Activated CD4-positive, alpha-beta T cell treated with anti-CD3 and anti-CD28 coated beads, Interleukin-2, amount 50 U/mL, for 24 hours (primary cell): ENCODE data around the gene TDRD3.
A peak's percentile ranks its signal among the peaks of the same experiment; 100 is the strongest.
"Not testable (repeated sequence)": the region's sequence is repeated elsewhere in the genome, so short reads cannot be mapped to it uniquely, and the experiment has no call there.

Source experiments
- DNase-seq, 2 donors: peaks; one replicate each; pipeline ENCODE4 v3.0.0-alpha.2; 2020; ENCODE audit warnings: low read depth in 1 of 2, low spot score in 1 of 2

TDRD3 gene

DNA sequence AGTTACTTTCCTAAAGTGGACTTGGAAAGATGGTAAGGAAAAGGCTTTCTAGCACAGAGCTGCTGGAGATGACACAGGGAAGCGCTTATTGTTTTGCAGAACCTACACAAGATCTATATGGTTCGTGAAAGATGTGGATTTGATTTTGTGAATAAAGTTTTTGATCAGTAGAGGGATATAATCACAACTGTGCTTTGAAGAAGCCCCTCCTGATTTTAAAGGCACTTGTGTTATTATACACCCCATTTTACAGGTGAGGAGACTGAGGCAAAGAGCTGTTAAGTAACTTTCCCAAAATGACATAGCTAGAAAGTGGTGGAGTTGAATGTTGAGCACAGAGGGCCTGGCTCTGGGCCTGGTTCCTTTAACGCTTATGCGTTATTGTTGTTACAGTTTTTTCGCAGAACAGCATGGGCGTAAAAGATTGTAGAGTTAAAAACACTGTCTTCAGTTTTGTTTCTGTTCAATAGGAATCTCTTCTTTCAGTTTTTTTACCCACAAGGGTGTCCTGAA, 1.4 kb downstream of the TDRD3 start:
- DNase-seq = no peak

- no peak for DNase-seq
These were observed 2.0 kb downstream of the TDRD3 start for GRCh38 chr13:60398907-60399589.

GRCh38 chr13:60402022-60402421, 5.0 kb downstream of the TDRD3 start:
- DNase-seq = no peak

- DNase-seq = no peak
These were observed 10.1 kb downstream of the TDRD3 start for GRCh38 chr13:60407095-60407494.

DNA sequence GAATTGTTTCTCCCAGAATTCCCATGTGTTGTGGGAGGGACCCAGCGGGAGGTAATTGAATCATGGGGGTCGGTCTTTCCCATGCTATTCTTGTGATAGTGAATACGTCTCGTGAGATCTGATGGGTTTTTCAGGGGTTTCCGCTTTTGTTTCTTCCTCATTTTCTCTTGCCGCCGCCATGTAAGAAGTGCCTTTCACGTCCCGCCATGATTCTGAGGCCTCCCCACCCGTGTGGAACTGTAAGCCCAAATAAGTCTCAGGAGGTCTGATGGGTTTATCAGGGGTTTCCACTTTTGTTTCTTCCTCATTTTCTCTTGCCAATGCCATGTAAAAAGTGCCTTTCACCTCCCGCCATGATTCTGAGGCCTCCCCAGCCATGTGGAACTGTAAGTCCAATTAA, 10.8 kb downstream of the TDRD3 start:
- not testable (repeated sequence) for DNase-seq

GRCh38 chr13:60409574-60410292, 12.7 kb downstream of the TDRD3 start:
- DNase-seq = not testable (repeated sequence)

DNA sequence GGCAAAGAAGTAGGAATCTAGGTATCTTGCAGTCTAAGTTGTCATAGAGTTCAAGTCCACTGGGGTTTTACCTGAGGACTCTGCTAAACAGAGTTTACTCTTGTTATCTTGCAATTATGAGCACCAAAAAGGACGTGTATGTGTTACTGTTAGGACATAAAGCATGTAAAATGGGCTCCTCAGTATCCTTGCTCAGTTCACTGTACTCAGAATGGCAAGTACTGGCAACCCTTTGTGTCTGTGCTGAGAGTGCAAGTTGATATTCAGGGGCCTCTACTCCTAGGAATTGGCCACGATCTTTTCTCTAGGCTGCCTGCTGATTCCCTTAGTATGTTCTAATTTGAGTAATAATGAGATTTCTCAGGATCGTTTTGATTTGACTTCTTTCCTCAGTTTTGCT, 13.3 kb downstream of the TDRD3 start:
- no peak for DNase-seq

- DNase-seq = no peak
These were observed 14.4 kb downstream of the TDRD3 start for GRCh38 chr13:60411464-60411863.

GRCh38 chr13:60411983-60412382, 15.0 kb downstream of the TDRD3 start:
- no peak for DNase-seq

- DNase-seq = no peak
These were observed 16.0 kb downstream of the TDRD3 start for GRCh38 chr13:60412909-60413616.

DNA sequence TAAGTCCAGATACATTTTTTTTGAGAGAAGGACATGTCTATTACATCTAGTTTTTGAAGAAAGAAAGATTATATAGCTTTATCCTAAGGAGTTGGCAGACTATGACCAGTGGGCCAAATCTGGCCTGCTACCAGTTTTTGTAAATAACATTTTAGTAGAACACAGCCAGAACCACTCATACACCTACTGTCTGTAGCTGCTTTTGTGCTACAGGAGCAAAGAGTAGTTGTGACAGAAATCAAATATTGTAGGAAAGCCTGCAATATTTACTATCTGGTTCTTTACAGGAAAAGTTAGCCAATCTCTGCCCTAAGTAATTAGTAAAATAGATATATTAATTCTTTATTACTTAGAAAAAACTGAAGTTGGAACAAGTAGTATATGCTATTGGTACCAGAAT, 17.2 kb downstream of the TDRD3 start:
- DNase-seq = no peak

DNA sequence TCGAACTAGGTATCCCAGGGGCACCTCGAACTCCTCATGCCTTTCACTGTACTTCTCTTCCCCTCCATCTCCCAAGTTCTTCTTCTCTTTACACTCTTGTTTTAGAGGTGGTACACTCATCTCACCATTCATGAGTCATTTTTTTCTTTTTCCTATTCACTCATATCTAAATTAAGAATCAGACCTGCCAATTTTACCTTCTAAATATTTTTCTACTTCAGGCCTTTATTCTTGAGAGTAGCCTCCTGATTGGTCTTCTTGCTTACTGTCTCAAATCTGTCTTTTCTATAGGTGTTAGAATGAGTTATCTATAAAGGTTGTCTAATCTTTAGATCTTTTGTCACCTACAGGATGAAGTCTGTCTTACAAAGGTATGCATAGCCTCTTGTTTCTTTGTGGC, 20.7 kb downstream of the TDRD3 start:
- no peak for DNase-seq

- DNase-seq = no peak
These were observed 21.9 kb downstream of the TDRD3 start for GRCh38 chr13:60418954-60419353.

- no peak for DNase-seq
These were observed 28.3 kb downstream of the TDRD3 start for GRCh38 chr13:60425332-60425731.

GRCh38 chr13:60426075-60426474, 29.1 kb downstream of the TDRD3 start:
- DNase-seq = no peak

- no peak for DNase-seq
These were observed 30.3 kb downstream of the TDRD3 start for GRCh38 chr13:60427285-60427684.

GRCh38 chr13:60431108-60431700, 34.2 kb downstream of the TDRD3 start:
- peak in 1 of 2 donors; percentile 8 for DNase-seq

DNA sequence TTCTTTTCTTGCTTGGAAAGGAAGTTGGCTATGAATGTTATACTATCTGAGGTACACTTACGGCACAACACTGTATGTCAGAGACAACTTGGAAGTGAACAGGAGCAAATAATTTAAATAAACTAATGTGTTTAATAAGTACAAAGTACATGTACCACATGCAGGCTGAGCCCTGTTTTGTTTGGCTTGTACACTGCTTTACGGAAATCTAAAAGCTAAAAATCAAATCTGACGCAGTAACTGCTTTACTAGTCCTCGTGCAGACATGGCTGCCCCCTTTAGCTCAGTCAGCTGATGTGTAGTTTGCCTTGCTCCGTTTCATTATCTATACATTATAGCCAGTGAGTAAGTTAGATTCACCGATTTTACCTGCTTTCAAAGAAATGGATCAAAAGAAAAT, 36.5 kb downstream of the TDRD3 start:
- no peak for DNase-seq

- DNase-seq = no peak
These were observed 38.8 kb downstream of the TDRD3 start for GRCh38 chr13:60435762-60436374.

- DNase-seq = no peak
These were observed 42.2 kb downstream of the TDRD3 start for GRCh38 chr13:60439201-60439600.

GRCh38 chr13:60441761-60442160, 44.7 kb downstream of the TDRD3 start:
- DNase-seq = no peak
